GM18858 (cell line): Measurements from ENCODE around the gene ALDH3A1.

ENCODE experiments used
- ATAC-seq: cut with Tn5 transposase; IDR thresholded peaks from one replicate; pipeline ENCODE4 v1.9.1; 2021; ENCODE audit not compliant: unreplicated experiment

The ALDH3A1 gene

DNA sequence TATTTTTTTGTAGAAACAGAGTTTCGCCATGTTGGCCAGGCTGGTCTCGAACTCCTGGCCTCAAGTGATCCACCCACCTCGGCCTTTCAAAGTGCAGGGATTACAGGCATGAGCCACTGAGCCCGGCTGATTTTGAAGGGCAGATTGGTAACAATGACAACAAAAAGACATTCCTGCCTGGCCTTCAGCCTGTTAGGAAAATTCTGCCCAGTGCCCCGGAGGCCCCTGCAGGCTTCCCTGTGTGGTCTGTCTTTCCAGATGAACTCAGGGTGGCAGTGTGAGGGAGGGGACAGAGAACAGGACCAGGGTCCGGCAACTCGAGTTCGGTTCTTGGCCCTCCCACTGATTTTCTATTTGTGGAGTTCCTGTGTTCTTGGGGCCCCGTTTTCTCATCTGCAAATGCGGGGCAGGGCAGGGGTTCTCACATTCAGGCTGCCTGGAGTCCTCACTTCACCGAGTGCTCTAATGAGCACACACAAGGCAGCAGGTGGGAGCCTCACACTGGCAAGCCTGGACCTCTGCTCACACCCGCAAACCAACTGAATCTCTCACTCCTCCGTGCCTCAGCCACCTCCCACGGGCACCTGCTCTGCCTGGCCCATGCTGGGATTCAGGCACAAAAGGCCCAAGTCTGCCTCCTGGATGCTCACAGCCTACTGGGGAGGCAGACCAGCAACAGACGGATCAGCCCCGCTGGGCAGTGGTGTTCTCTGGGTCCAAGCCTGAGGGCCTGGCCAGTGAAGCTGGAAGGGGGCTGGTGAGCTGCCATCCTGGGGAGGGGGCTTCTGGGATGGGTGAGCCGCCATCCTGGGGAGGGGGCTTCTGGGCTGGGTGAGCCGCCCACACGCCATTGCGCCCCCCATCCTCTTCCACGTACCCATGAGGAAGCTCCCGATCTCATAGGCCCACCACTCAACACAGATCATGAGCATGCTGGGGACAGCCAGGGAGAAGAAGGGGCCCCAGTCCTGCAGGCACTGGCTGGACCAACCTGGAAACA is 42.0 kb downstream of the ALDH3A1 start:
- no peak for ATAC-seq

DNA sequence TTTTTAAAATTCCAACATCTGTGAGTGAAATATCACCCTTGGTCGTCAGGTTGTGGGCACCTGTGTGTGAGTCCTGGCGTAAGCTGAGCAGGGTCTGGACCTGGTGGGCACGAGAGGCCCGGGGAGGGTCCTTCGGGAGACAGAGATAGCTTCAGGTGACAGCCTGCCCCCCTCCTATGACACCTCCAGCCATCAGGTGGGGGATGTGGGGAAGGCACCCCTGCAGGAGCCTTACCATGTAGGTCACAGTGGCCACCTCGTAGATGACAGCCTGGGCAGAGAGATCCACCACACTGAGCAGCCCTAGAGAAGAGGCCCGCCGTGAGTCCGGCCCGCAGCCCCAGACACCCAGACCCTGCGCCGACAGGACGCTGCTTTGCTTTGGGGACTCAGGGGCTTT is 42.9 kb downstream of the ALDH3A1 start:
- no peak for ATAC-seq

DNA sequence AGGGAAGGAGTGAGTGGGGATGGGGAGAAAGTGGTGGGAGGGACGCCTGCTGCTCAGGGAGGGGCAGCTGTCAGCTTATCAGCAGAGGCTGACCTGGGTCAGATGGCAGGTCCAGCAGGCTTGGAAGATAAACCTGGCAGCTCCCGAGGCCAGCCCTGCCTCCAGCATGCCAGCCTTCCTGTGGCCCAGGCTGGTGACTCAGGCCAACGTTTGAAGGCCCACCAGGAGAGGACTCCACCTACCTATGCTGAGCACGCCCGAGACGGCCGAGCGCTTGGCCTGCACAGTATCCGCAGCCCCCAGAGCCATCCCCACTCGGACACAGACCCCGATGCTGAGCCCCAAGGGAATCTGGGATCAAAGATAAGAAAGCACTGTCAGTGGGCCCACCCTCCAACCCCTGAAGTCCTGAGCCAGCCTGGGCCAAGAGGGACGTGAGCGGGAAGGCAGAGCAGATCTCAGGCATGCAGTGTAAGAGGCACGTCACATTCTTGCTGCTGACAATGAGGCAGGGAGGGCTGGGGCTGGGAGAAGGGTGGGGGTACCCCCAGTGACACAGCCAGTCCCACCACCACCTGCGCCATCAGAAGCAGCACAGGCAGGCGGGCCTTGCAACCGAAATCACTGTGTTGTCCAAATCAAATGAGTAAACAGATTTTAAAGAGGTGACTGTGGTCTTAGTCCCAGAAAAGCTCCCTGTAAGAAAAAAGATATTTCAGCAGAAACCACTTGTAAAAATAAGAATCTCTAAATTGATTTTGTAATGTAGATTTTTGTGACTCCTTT is 44.1 kb downstream of the ALDH3A1 start:
- ATAC-seq = no peak

DNA sequence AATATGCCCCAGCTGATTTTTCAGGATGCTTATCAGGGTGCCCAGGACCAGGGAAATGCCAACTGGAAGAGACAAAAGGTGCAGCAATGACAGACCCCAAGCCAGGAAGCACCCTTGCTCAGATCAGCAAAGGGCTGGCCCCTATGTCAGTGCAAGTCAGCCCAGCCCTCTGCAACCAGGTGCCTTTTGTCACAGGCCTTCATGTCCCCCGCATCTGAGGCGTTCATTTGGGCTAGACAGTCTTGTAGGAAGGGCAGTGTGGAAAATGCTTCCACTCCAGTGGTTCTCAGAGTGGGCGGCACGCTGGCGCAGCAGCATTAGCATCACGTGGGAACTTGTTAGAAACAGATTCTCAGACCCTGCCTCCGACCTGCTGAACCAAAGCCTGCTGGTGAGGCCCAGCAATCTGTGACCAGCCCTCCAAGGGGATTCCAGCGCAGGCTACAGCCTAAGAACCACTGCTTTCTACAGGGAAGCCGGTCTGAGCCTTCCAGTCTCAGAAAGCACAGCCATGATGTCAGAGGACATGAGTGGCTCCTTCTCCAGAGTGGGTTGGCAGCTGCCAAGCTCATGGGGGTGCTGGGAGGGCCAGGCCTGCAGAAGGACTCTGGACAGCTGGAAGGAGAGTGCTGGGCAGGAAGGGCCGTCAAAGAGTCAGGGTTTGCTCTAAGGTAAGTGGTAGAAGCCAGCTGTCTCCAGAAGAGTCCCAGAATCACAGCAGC is 44.8 kb downstream of the ALDH3A1 start:
- no peak for ATAC-seq

DNA sequence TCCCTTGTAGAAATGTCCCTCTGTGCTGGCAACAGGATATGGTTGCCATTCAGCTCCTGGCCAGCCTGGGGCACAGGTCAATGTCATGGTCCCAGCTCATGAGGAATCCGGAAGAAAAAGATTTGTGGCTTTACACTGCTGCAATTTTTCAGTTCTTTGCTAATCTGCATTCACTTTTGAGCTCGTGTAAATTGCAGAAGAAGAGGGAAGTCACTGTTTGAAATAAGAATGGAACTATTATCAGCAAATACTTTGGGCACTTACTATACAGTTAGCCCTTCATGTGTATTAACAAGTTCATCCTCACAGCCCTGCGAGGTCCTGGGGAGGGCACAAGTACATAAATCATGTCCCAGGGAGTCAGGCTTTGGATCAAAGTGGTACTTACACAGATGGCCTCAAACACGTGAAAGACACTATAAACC is 45.9 kb downstream of the ALDH3A1 start:
- no peak for ATAC-seq
